H9 (cell line): ENCODE results near the gene IFT27. TPM values are rescaled to one million over a fixed set of nuclear protein-coding genes. Genes with fewer than 3 reads are reported as not detected.
A peak's percentile ranks its signal among the peaks of the same experiment; 100 is the strongest.

ENCODE experiments used
- DNase-seq: peaks from one replicate; pipeline ENCODE4 v3.0.0-alpha.2; 2017
- H2AFZ ChIP-seq: one replicate; pipeline ENCODE4 v1.6.1; 2013; ENCODE audit warnings: mild to moderate bottlenecking, low read length, control low read depth, moderate library complexity
- H2AK5ac ChIP-seq: 2 replicates; pipeline ENCODE4 v1.6.1; 2013; ENCODE audit warnings: low read length, control low read depth, mixed read lengths; ENCODE audit not compliant: insufficient read length
- H2BK120ac ChIP-seq: one replicate; pipeline ENCODE4 v1.6.1; 2013; ENCODE audit warnings: low read depth, mild to moderate bottlenecking, low read length, control low read depth, inconsistent platforms; ENCODE audit not compliant: poor library complexity, severe bottlenecking
- H2BK12ac ChIP-seq: 2 replicates; pipeline ENCODE4 v1.6.1; 2013; ENCODE audit warnings: low read length, control low read depth, mixed read lengths, low read depth; ENCODE audit not compliant: insufficient read length
- H2BK15ac ChIP-seq: 2 replicates; pipeline ENCODE4 v1.6.1; 2013; ENCODE audit warnings: low read depth, low read length, control low read depth
- H2BK20ac ChIP-seq: one replicate; pipeline ENCODE4 v1.6.1; 2013; ENCODE audit warnings: low read depth, mild to moderate bottlenecking, low read length, control low read depth, inconsistent platforms; ENCODE audit not compliant: poor library complexity, severe bottlenecking
- H2BK5ac ChIP-seq: 2 replicates; pipeline ENCODE4 v1.6.1; 2013; ENCODE audit warnings: low read length, control low read depth, mixed read lengths; ENCODE audit not compliant: insufficient read length
- H3K14ac ChIP-seq: 2 replicates; pipeline ENCODE4 v1.6.1; 2013; ENCODE audit warnings: low read length, control low read depth; ENCODE audit not compliant: insufficient read depth
- H3K18ac ChIP-seq: 2 replicates; pipeline ENCODE4 v1.6.1; 2013; ENCODE audit warnings: low read depth, mild to moderate bottlenecking, mixed read lengths, low read length, control low read depth; ENCODE audit not compliant: insufficient read length
- H3K23ac ChIP-seq: 2 replicates; pipeline ENCODE4 v1.6.1; 2013; ENCODE audit warnings: low read length, control low read depth, mixed read lengths, low read depth; ENCODE audit not compliant: insufficient read length
- H3K23me2 ChIP-seq: 2 replicates; pipeline ENCODE4 v1.6.1; 2013; ENCODE audit warnings: low read depth, mild to moderate bottlenecking, mixed read lengths, low read length, control low read depth; ENCODE audit not compliant: insufficient read length, poor library complexity, severe bottlenecking
- H3K27ac ChIP-seq: 2 replicates; pipeline ENCODE4 v1.5.1; 2013; ENCODE audit warnings: low read length, control low read depth, mixed read lengths, low read depth; ENCODE audit not compliant: insufficient read length
- H3K27me3 ChIP-seq: 2 replicates; pipeline ENCODE4 v1.6.1; 2013; ENCODE audit warnings: low read length, control low read depth, inconsistent platforms; ENCODE audit not compliant: insufficient read depth
- H3K4ac ChIP-seq: 2 replicates; pipeline ENCODE4 v1.6.1; 2013; ENCODE audit warnings: low read depth, mild to moderate bottlenecking, control low read depth, inconsistent platforms, low read length, moderate library complexity
- H3K4me1 ChIP-seq: 2 replicates; pipeline ENCODE4 v1.6.1; 2013; ENCODE audit warnings: low read length, control low read depth, inconsistent platforms; ENCODE audit not compliant: insufficient read depth
- H3K4me2 ChIP-seq: 2 replicates; pipeline ENCODE4 v1.6.1; 2013; ENCODE audit warnings: low read length, control low read depth, mixed read lengths; ENCODE audit not compliant: insufficient read length, insufficient read depth
- H3K56ac ChIP-seq: 2 replicates; pipeline ENCODE4 v1.6.1; 2013; ENCODE audit warnings: low read depth, mild to moderate bottlenecking, mixed read lengths, low read length, control low read depth; ENCODE audit not compliant: insufficient read length
- H3K79me1 ChIP-seq: 2 replicates; pipeline ENCODE4 v1.6.1; 2013; ENCODE audit warnings: low read depth, mild to moderate bottlenecking, moderate library complexity, low read length, control low read depth, inconsistent platforms; ENCODE audit not compliant: insufficient read depth, poor library complexity, severe bottlenecking
- H3K79me2 ChIP-seq: 2 replicates; pipeline ENCODE4 v1.6.1; 2013; ENCODE audit warnings: low read length, control low read depth, inconsistent platforms; ENCODE audit not compliant: insufficient read depth
- H3K9ac ChIP-seq: 2 replicates; pipeline ENCODE4 v1.6.1; 2013; ENCODE audit warnings: low read length, control low read depth, mixed read lengths; ENCODE audit not compliant: insufficient read length; ENCODE audit errors: extremely low read depth
- H3K9me3 ChIP-seq: one replicate; pipeline ENCODE4 v1.6.1; 2013; ENCODE audit warnings: low read depth, low read length, inconsistent platforms; ENCODE audit not compliant: control insufficient read depth
- H3T11ph ChIP-seq: one replicate; pipeline ENCODE4 v1.6.1; 2013; ENCODE audit warnings: mild to moderate bottlenecking, low read length, control low read depth, inconsistent platforms
- H4K20me1 ChIP-seq: one replicate; pipeline ENCODE4 v1.6.1; 2013; ENCODE audit not compliant: control insufficient read depth, insufficient read length, insufficient read depth
- H4K5ac ChIP-seq: 2 replicates; pipeline ENCODE4 v1.6.1; 2013; ENCODE audit warnings: low read depth, mild to moderate bottlenecking, mixed read lengths, low read length, control low read depth; ENCODE audit not compliant: insufficient read length
- H4K8ac ChIP-seq: replicated peaks from 2 replicates; pipeline ENCODE4 v1.6.1; 2013; ENCODE audit warnings: low read length, control low read depth, mixed read lengths, low read depth; ENCODE audit not compliant: insufficient read length
- H4K91ac ChIP-seq: 2 replicates; pipeline ENCODE4 v1.6.1; 2013; ENCODE audit warnings: low read depth, mild to moderate bottlenecking, moderate library complexity, mixed read lengths, low read length, control low read depth; ENCODE audit not compliant: insufficient read length
- H3K27ac Mint-ChIP-seq, 3 experiments: 2 replicates in 2 of 3; 3 replicates in 1 of 3; pipeline ENCODE4 v1.8.0; 2020 to 2021; ENCODE audit warnings: mixed read lengths in 3 of 3, mild to moderate bottlenecking in 1 of 3, moderate library complexity in 1 of 3
- H3K27me3 Mint-ChIP-seq: 2 replicates; pipeline ENCODE4 v1.8.0; 2021; ENCODE audit warnings: low read depth, mild to moderate bottlenecking, moderate library complexity, mixed read lengths
- H3K36me3 Mint-ChIP-seq, 3 experiments: 2 replicates in 2 of 3; 3 replicates in 1 of 3; pipeline ENCODE4 v1.8.0; 2020 to 2021; ENCODE audit warnings: low read depth in 3 of 3, mixed read lengths in 3 of 3; ENCODE audit not compliant: insufficient read depth in 1 of 3
- H3K4me1 Mint-ChIP-seq, 2 experiments: 2 replicates each; pipeline ENCODE4 v1.8.0; 2020; ENCODE audit warnings: mixed read lengths in 2 of 2
- H3K4me3 Mint-ChIP-seq, 2 experiments: 2 replicates in 1 of 2; 3 replicates in 1 of 2; pipeline ENCODE4 v1.8.0; 2020 to 2021; ENCODE audit warnings: mild to moderate bottlenecking in 2 of 2, mixed read lengths in 2 of 2, moderate library complexity in 1 of 2
- H3K9me3 Mint-ChIP-seq, 2 experiments: 2 replicates in 1 of 2; 3 replicates in 1 of 2; pipeline ENCODE4 v1.8.0; 2020; ENCODE audit warnings: mild to moderate bottlenecking in 2 of 2, mixed read lengths in 2 of 2, moderate library complexity in 1 of 2
- WGBS: extraction: QIAGEN DNeasy Blood & Tissue Kit; methylation state at CpG from one replicate; pipeline ENCODE4 v1.1.7; 2013; ENCODE audit warnings: missing lambda C conversion rate, low lambda C conversion rate, mixed read lengths; ENCODE audit not compliant: insufficient read length; ENCODE audit errors: extremely low coverage; 5-methylcytosine and 5-hydroxymethylcytosine counted together
- total RNA-seq: library from RNA; stranded (reverse); gene quantifications from 2 replicates; pipeline ENCODE4 v1.2.1, GENCODE V29; 2021
- TF ChIP-seq, protein P1 (sequence below): fragments of 200-600 bp; sonication (generic); conservative IDR thresholded peaks from 3 replicates; pipeline ENCODE4 v1.8.0; 2021; ENCODE audit warnings: antibody characterized with exemption, mild to moderate bottlenecking

The IFT27 gene
- total RNA-seq, 1 experiment from 2014 or later: 43.4 TPM

- no peak overlapping the region for H3T11ph ChIP-seq
- Mint-ChIP-seq H3K27me3 (peaks cover 41% of the 10 kb centered on the region), H3K9me3 (no peaks in the 10 kb centered on the region; a peak in 1 of 5 replicates)
Observed at GRCh38 chr22:36729321-36729720, 46.6 kb downstream of the IFT27 start.

More at GRCh38 chr22:36729321-36729720, 46.6 kb downstream of the IFT27 start:
- H3K27ac Mint-ChIP-seq: no peak overlapping the region; a peak in 1 of 7 replicates
- Histone ChIP-seq H3K56ac (no peak overlapping the region), H3K9me3 (no peaks in the 10 kb centered on the region), H4K5ac (no peak overlapping the region), H2AK5ac (no peak overlapping the region), H2BK120ac (no peak overlapping the region), H3K4ac (no peak overlapping the region), H4K91ac (no peak overlapping the region), H3K23me2 (no peaks in the 10 kb centered on the region), H3K4me1 (no peaks in the 10 kb centered on the region), H2AFZ (no peak overlapping the region), H2BK5ac (no peak overlapping the region), H4K8ac (no peak overlapping the region), H3K27ac (no peak overlapping the region), H4K20me1 (peaks cover 3% of the 10 kb centered on the region), H3K79me1 (no peaks in the 10 kb centered on the region), H2BK12ac (no peak overlapping the region), H3K4me2 (no peak overlapping the region), H3K27me3 (no peaks in the 10 kb centered on the region; the same call in 1 of the 2 replicates), H2BK15ac (no peak overlapping the region), H3K9ac (no peak overlapping the region), H3K79me2 (no peaks in the 10 kb centered on the region), H3K18ac (no peak overlapping the region), H2BK20ac (no peak overlapping the region), H3K23ac (no peak overlapping the region), H3K14ac (no peak overlapping the region; the same call in 1 of the 2 replicates)
- TF ChIP-seq, protein P1, sequence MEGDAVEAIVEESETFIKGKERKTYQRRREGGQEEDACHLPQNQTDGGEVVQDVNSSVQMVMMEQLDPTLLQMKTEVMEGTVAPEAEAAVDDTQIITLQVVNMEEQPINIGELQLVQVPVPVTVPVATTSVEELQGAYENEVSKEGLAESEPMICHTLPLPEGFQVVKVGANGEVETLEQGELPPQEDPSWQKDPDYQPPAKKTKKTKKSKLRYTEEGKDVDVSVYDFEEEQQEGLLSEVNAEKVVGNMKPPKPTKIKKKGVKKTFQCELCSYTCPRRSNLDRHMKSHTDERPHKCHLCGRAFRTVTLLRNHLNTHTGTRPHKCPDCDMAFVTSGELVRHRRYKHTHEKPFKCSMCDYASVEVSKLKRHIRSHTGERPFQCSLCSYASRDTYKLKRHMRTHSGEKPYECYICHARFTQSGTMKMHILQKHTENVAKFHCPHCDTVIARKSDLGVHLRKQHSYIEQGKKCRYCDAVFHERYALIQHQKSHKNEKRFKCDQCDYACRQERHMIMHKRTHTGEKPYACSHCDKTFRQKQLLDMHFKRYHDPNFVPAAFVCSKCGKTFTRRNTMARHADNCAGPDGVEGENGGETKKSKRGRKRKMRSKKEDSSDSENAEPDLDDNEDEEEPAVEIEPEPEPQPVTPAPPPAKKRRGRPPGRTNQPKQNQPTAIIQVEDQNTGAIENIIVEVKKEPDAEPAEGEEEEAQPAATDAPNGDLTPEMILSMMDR: no peak
- no peak overlapping the region for H3K4me3 Mint-ChIP-seq
- no CpG with 5 or more reads among the region's 7 CpGs for WGBS
- H3K36me3 Mint-ChIP-seq: no peaks in the 10 kb centered on the region; a peak in 1 of 7 replicates
- H3K4me1 Mint-ChIP-seq: peaks cover 5 to 6% of the 10 kb centered on the region in 2 experiments
- peak; percentile 14 for DNase-seq
